ENCODE measurements around the gene LAMB4. TPM values are rescaled to one million over a fixed set of nuclear protein-coding genes. Genes with fewer than 3 reads are reported as not detected.

Gene LAMB4
- total and polyA plus RNA-seq, 2 donors from 2014 or later = 1.2 to 5.4 TPM

DNA sequence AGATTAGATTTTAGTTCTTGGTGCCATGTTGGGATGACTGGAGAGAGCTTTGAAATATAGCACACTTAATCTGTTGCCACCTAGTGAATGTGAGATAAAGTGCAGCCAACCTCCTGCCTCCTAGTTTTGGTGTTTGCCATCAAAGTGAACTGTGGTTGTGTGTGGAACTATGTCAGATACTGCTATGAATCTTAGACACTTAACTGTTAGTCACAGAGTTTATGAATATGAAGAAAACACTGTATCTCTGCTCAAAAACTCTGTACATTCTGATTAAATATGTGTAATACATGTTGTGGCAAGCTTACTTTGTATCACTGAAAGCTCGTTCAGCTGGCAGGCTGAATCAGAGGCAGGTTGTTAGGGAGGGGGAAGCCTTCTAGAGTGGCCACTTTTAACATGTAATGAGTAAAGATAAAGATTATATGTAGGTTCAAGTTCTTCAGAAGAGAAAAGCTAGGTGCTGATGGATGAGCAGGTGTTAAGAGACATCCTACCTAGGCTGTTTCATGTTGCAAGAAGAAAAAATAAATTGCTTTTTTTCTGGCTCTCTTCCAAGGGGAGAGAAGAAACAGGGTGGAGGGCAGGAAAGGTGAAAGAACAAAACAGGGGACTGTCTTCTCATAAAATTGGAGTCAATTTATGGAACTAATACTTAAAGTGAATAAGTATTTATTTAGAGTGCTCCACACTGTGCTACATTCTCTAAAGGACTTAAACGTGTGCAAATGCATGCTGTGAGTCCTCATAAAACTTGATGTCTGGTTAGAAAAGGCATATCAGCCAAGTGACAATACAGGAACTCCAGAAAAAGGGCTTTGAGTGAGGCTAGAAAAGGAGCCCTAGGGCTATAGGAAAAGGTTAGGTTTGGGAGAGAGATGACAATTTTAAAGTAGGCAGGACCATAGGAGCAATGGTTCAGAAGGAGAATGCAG, 113.1 kb downstream of the LAMB4 start:
- Histone ChIP-seq H3K4me3 (ENCODE audit: low read length in 3 of 3) (no peak overlapping the region), H3K36me3 (ENCODE audit: control insufficient read depth in 2 of 3, insufficient read depth in 3 of 3, low read length in 3 of 3) (no peaks in the 10 kb centered on the region), H3K9me3 (ENCODE audit: control insufficient read depth in 2 of 3, insufficient read depth in 1 of 3, low read length in 3 of 3) (no peaks in the 10 kb centered on the region), H3K27me3 (ENCODE audit: control insufficient read depth, insufficient read depth, low read length) (no peaks in the 10 kb centered on the region), H3K9ac (ENCODE audit: low read length in 3 of 3) (no peak overlapping the region), H3K27ac (ENCODE audit: low read depth in 2 of 2, low read length in 2 of 2) (peak overlapping the region; percentile 49 to 66), H3K4me1 (ENCODE audit: control insufficient read depth in 2 of 3, insufficient read depth in 2 of 3, low read depth in 1 of 3, low read length in 3 of 3) (peaks cover 0 to 4% (median 2%) of the 10 kb centered on the region in 3 donors)
- TF ChIP-seq CTCF (IDR thresholded peaks at IDR 0.05; ENCODE audit: borderline replicate concordance, extremely low read depth, insufficient read depth) = peak; percentile 55
- intact Hi-C loops (cut with DNase I) = no loop called here
- peak; percentile 47 for FAIRE-seq
- peak in 1 of 5 donors; percentile 61 for DNase-seq

DNA sequence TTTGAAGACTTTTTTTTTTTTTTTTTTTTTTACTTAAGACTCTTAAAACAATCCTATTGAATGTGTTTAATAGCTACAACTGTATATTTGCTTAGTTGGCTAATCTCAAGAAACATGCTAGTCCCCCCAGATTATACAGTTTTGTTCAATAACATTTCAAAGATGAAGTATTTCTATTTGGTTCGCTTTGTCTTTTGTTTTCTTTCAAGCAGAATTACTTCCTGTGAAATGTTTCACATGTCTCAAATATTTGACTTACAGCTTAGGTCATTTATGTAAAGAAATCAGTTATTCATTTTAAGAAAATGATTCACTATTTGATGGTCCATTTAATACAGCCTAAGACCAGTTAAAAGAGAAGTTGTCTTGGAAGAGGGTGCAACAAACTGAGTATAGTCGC, 114.4 kb downstream of the LAMB4 start:
- no peak for DNase-seq
- Histone ChIP-seq H3K9me3 (ENCODE audit: control insufficient read depth in 2 of 3, insufficient read depth in 1 of 3, low read length in 3 of 3) (no peaks in the 10 kb centered on the region), H3K4me3 (ENCODE audit: low read length in 3 of 3) (no peak overlapping the region), H3K27me3 (ENCODE audit: control insufficient read depth, insufficient read depth, low read length) (no peaks in the 10 kb centered on the region), H3K27ac (ENCODE audit: low read depth in 2 of 2, low read length in 2 of 2) (no peak overlapping the region), H3K9ac (ENCODE audit: low read length in 3 of 3) (no peak overlapping the region), H3K4me1 (ENCODE audit: control insufficient read depth in 2 of 3, insufficient read depth in 2 of 3, low read depth in 1 of 3, low read length in 3 of 3) (peaks cover 4 to 7% (median 5%) of the 10 kb centered on the region in 3 donors), H3K36me3 (ENCODE audit: control insufficient read depth in 2 of 3, insufficient read depth in 3 of 3, low read length in 3 of 3) (no peaks in the 10 kb centered on the region)
- FAIRE-seq = no peak
- intact Hi-C loops (cut with DNase I) = no loop called here
- TF ChIP-seq CTCF (IDR thresholded peaks at IDR 0.05; ENCODE audit: borderline replicate concordance, extremely low read depth, insufficient read depth) = no peak

- no peaks in the 10 kb centered on the region for H3K36me3 ChIP-seq (ENCODE audit: control insufficient read depth in 2 of 3, insufficient read depth in 3 of 3, low read length in 3 of 3)
- H3K9me3 ChIP-seq (ENCODE audit: control insufficient read depth in 2 of 3, insufficient read depth in 1 of 3, low read length in 3 of 3) = no peaks in the 10 kb centered on the region
- TF ChIP-seq CTCF (IDR thresholded peaks at IDR 0.05; ENCODE audit: borderline replicate concordance, extremely low read depth, insufficient read depth) = no peak
- H3K27ac ChIP-seq (ENCODE audit: low read depth in 2 of 2, low read length in 2 of 2) = no peak overlapping the region
- intact Hi-C loops (cut with DNase I) = no loop called here
- peaks cover 7 to 14% (median 7%) of the 10 kb centered on the region in 3 donors for H3K4me1 ChIP-seq (ENCODE audit: control insufficient read depth in 2 of 3, insufficient read depth in 2 of 3, low read depth in 1 of 3, low read length in 3 of 3)
- no peak overlapping the region for H3K9ac ChIP-seq (ENCODE audit: low read length in 3 of 3)
- no peak for DNase-seq
- H3K4me3 ChIP-seq (ENCODE audit: low read length in 3 of 3) = no peak overlapping the region
- no peaks in the 10 kb centered on the region for H3K27me3 ChIP-seq (ENCODE audit: control insufficient read depth, insufficient read depth, low read length)
- FAIRE-seq = no peak
Observed at GRCh38 chr7:108014747-108015682, 115.1 kb downstream of the LAMB4 start.
